HG03520 (cell line): ENCODE data around the gene HPS6.
A peak's percentile ranks its signal among the peaks of the same experiment; 100 is the strongest.
"Not testable (repeated sequence)": the region's sequence is repeated elsewhere in the genome, so short reads cannot be mapped to it uniquely, and the experiment has no call there.

Source experiments
- ATAC-seq: cut with Tn5 transposase; IDR thresholded peaks from one replicate; pipeline ENCODE4 v1.9.1; 2021; ENCODE audit warnings: mild to moderate bottlenecking, moderate library complexity; ENCODE audit not compliant: unreplicated experiment

Gene HPS6

GRCh38 chr10:102064868-102065560 is at the start of gene HPS6:
Gene HPS6 (plus strand): TSS chr10:102065349. CDS start chr10:102065475, 126 bp downstream.
- ATAC-seq: peak; percentile 94

GRCh38 chr10:102016416-102016815 is 48.7 kb upstream of the HPS6 start:
- ATAC-seq: no peak

- no peak for ATAC-seq
Observed at GRCh38 chr10:102017295-102017694, 47.9 kb upstream of the HPS6 start.

DNA sequence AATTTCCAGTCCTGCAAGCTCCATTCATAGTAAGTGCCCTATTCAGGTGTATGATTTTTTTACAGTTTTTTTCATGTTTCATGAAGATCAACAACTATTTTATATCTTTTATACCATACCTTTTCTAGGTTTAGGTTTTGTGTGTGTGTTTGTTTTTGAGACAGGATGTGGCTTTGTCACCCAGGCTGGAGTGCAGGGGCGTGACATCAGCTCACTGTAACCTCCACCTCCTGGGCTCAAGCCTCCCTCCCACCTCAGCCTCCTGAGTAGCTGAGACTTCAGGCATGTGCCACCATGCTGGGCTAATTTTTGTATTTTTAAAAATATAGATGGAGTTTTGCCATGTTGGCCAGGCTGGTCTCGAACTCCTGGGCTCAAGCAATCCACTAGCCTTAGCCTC is 44.2 kb upstream of the HPS6 start:
- no peak for ATAC-seq

GRCh38 chr10:102024799-102025198 is 40.4 kb upstream of the HPS6 start:
- no peak for ATAC-seq

- no peak for ATAC-seq
Observed at GRCh38 chr10:102027261-102027660, 37.9 kb upstream of the HPS6 start.

DNA sequence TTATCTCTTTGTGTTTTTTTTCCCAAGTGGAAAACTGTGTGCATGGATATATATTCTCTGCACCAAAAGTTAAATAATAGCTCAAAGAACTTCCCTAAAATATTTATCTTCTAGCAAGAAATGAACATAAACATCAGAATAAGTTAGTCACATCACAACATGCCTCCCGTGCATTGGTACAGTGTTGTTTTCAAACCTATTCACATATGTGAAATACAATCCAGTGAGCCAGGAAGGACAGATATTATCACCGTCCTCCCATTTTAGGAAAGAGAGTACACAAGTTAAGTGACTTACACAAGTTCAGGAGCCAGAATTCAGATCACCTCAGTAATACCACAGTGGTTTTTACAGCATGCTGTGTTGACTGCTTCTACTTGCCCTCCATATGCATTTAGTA is 31.4 kb upstream of the HPS6 start:
- ATAC-seq: no peak

DNA sequence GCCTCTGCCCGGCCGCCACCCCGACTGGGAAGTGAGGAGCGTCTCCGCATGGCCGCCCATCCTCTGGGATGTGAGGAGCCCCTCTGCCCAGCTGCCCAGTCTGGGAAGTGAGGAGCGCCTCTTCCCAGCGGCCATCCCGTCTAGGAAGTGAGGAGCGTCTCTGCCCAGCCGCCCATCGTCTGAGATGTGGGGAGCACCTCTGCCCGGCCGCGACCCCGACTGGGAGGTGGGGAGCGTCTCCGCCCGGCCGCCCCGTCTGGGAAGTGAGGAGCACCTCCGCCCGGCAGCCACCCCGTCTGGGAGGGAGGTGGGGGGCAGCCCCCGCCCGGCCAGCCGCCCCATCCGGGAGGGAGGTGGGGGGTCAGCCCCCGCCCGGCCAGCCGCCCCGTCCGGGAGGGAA is 29.3 kb upstream of the HPS6 start:
- ATAC-seq: not testable (repeated sequence)

DNA sequence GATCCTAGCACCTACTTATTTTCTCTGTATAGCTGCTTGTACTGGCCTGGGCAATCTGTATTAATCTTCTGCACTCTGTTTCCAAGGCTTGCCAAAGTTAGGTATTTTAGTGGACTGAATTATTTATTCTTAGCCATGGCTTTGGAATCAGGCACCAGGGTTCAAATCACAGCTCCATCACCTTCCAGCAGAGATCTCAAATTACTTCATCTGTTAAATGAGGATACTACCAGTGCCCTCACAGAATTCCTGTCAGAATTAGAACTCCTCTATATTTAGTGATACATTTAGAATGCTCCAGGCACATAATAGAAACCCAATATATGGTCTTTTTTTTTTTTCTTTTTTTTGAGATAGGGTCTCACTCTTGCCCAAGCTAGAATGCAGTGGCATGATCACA is 26.7 kb upstream of the HPS6 start:
- ATAC-seq: no peak

DNA sequence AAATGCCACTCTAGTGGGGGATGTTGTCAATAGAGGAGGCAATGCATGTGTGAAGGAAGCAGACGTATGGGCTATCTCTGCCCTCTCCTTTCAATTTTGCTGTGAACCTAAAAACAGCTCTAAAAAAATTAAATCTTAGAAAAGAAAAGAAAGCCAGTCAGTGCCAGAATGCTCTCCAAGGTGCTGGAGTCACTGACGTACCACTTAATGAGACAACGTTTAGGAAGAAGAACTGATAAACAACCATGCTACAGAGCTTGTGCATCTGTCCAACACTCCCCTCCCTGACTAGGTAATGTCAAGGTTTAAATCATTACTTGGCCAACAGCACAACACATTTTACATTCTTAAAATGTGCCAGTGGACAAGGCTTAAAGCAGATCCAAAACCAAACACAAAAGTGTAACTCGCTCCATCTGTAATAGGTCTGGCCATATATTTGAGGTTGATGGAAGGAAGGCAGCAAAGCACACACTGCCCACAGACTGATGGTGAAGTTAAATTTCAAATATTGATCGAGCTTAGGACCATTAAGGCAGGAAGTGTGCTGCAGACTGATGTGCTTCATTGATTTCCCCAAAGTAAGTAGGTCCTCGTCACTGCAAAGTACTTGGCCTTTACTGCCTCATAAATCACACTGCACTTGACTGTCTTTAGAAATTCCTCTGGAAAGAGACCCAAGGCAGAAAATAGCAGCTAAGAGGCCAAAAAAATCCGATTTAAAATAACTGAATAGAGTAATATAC is 24.7 kb upstream of the HPS6 start:
- ATAC-seq: no peak

GRCh38 chr10:102045292-102045691 is 19.9 kb upstream of the HPS6 start:
- no peak for ATAC-seq

DNA sequence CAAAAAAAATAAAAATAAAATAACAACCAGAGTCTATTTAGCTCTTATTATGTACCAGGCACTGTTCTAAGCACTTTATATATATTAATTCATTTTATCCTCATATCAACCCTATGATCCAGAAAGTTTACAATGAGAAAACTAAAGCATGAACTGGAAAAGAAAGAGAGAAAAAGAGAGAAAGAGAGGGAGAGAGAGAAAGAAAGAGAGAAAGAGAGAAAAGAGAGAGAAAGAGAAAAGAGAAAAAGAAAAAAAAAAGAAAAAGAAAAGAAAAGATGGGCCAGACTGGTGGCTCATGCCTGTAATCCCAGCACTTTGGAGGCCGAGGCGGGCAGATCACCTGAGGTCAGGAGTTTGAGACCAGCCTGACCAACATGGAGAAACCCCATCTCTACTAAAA is 19.1 kb upstream of the HPS6 start:
- ATAC-seq: no peak

- not testable (repeated sequence) for ATAC-seq
Observed at GRCh38 chr10:102054881-102055646, 10.1 kb upstream of the HPS6 start.

DNA sequence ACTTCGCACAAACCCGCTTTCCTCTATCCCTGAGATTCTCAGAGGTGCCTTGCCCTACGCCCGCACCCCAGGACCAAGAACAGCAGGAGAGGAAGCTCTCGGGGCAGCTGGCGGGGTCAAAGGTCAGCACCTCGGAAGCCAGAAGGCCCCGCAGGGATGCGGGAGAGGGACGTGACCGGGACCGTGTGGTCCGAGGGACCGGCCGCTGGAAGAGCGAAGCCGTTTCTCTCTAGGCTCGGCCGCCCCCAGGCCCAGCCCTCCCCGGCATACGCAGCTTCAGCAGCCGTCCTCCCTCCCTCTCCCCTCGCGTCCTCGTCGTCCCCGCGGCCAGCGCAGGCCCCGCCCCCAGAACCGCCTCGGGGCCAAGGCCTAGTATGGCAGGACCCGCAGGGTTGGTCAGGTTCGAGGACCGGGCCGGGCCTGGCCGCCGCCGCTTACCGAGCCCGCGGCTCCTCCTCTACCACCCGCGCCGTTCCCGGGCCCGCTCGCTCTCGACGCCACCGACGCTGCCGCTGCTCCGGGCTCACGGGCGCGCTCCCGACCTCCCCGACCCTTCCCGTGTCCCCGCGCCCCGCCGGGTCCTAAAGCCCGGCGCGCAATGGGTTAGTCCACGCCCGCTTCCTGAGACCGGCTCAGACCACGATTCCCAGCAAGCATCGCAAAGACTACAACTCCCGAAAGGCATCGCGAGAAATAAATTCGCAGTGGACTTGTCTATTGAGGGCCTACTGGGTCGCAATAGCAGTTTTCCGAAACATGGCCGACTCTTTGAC is 9.3 kb upstream of the HPS6 start, which contains the start of gene ARMH3:
TSS of gene ARMH3 (minus strand) at position 527 of the 773 bp plus-strand sequence. CDS start 16,059 bp downstream, outside the sequence.
- ATAC-seq: peak; percentile 87

DNA sequence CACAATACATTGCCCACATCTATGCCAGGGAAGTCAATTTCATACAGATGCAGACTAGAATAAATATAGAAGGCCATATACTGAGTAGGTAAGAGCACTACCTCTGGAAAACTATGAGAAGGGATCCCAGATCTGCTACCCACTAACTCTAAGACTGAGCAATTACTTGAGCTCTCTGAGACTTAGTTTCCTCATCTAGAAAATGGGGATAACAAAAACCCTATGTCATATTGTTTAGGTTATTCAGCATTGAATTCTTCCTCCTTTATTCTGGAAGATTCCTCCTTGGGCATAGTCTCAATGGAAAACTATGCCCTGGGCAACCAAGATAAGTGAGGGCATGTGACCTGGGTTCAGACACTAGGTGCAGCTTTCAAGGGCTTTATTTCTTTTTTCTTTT is 5.2 kb upstream of the HPS6 start:
- ATAC-seq: no peak

DNA sequence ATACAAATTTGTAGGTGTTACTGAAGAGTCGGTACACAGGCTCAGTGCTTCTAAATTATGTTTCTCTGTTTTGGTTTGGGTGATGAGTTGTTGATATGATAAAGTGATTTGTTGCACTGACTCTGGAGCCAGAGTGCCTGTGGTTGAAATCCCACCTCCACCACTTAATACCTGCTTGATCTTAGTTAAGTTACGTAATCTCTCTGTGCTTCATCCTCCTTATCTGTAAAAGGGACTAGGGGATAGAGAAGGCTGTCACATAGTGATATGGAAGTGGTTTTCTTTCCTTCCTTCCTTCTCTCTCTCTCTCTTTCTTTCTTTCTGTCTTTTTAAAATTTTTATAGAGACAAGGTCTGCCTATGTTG is 664 bp upstream of the HPS6 start:
- ATAC-seq: no peak

GRCh38 chr10:102065561-102066398 is 631 bp downstream of the HPS6 start:
- peak; percentile 9 for ATAC-seq

DNA sequence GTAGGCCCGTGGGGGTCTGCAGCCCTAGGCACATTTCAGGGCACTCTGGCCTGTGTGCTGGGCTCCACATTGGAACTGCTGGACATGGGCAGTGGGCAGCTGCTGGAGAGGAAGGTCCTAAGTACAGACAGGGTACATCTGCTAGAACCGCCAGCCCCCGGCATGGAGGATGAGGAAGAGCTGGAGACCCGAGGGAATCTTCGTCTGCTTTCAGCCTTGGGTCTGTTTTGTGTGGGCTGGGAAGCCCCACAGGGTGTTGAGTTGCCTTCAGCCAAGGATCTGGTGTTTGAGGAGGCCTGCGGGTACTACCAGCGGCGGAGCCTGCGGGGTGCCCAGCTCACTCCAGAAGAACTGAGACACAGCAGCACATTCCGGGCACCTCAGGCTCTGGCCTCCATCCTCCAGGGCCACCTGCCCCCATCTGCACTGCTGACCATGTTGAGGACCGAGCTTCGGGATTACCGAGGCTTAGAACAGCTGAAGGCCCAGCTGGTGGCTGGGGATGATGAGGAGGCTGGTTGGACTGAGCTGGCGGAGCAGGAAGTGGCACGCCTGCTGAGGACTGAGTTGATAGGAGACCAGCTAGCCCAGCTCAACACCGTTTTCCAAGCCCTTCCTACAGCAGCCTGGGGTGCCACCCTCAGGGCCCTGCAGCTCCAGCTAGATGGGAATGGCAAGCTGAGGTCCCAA is 1.4 kb downstream of the HPS6 start:
- ATAC-seq: no peak
